ENCODE data around the gene SUCNR1.

DNA sequence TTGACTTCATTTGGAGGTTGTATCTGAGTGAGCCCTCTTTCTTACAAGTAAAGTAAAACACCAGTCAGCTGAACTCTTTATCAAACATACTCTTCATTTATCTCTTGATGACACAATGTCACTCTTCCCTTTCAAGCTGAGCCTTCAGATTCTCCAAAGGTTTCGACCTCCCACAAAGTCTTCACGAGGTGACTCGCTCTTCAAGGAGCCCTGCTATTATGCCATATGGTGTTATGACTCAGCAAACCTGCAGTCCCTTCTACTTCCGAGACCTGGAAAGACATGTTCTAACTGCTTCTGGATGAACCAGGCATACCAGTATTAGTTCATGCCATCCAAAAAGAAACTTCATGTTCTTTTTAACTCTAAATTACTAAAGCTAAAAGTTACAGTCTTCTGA, 36.4 kb upstream of the SUCNR1 start:
- TF ChIP-seq POLR2A (IDR thresholded peaks at IDR 0.05) (no peak), EP300 (IDR thresholded peaks at IDR 0.05) (no peak)
- TF ChIP-seq, protein P1, sequence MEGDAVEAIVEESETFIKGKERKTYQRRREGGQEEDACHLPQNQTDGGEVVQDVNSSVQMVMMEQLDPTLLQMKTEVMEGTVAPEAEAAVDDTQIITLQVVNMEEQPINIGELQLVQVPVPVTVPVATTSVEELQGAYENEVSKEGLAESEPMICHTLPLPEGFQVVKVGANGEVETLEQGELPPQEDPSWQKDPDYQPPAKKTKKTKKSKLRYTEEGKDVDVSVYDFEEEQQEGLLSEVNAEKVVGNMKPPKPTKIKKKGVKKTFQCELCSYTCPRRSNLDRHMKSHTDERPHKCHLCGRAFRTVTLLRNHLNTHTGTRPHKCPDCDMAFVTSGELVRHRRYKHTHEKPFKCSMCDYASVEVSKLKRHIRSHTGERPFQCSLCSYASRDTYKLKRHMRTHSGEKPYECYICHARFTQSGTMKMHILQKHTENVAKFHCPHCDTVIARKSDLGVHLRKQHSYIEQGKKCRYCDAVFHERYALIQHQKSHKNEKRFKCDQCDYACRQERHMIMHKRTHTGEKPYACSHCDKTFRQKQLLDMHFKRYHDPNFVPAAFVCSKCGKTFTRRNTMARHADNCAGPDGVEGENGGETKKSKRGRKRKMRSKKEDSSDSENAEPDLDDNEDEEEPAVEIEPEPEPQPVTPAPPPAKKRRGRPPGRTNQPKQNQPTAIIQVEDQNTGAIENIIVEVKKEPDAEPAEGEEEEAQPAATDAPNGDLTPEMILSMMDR (IDR thresholded peaks at IDR 0.05), result no peak
